NB4 (cell line): ENCODE data around the gene STK39.
A peak's percentile ranks its signal among the peaks of the same experiment; 100 is the strongest.

Source experiments
- DNase-seq: peaks from one replicate; pipeline ENCODE4 v3.0.0; 2010; ENCODE audit warnings: low read depth
- H3K4me3 ChIP-seq: one replicate; pipeline ENCODE4 v1.5.1; 2011; ENCODE audit warnings: mild to moderate bottlenecking, low read depth, low read length, moderate library complexity
- CTCF ChIP-seq: IDR thresholded peaks from one replicate; pipeline ENCODE4 v1.5.1; 2012; ENCODE audit warnings: low read depth, low read length
- MAX ChIP-seq: IDR thresholded peaks from 2 replicates; pipeline ENCODE4 v1.6.1; 2011; ENCODE audit warnings: low read depth, low read length
- MYC ChIP-seq: IDR thresholded peaks from 2 replicates; pipeline ENCODE4 v1.6.1; 2011; ENCODE audit warnings: low read depth, low read length
- POLR2A ChIP-seq: IDR thresholded peaks from 2 replicates; pipeline ENCODE4 v1.6.1; 2011; ENCODE audit warnings: mild to moderate bottlenecking; ENCODE audit not compliant: insufficient read length; ENCODE audit errors: extremely low read depth

Gene STK39

DNA sequence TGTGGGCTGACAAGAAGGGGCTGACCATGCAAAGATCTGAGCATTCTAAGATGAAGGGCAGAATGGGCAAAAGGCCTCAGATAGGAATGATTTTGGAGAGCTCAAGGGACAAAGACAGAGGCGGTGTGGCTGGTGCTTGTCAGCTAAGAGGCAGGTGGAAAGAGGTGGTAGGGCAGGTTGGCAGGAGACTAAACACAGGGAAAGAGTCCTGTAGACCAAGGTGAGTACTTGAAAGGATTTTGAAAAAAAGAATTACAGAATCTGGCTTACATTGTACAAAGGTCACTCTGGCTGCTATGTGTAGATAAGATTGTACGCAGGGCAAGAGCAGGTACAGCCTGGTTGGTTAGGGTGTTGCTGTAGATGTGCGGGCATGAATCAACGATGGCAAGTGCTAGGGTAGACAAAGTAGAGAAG is 50.6 kb downstream of the STK39 start:
- TF ChIP-seq MAX, result no peak
- DNase-seq, result no peak
- H3K4me3 ChIP-seq, result no peak overlapping the region

DNA sequence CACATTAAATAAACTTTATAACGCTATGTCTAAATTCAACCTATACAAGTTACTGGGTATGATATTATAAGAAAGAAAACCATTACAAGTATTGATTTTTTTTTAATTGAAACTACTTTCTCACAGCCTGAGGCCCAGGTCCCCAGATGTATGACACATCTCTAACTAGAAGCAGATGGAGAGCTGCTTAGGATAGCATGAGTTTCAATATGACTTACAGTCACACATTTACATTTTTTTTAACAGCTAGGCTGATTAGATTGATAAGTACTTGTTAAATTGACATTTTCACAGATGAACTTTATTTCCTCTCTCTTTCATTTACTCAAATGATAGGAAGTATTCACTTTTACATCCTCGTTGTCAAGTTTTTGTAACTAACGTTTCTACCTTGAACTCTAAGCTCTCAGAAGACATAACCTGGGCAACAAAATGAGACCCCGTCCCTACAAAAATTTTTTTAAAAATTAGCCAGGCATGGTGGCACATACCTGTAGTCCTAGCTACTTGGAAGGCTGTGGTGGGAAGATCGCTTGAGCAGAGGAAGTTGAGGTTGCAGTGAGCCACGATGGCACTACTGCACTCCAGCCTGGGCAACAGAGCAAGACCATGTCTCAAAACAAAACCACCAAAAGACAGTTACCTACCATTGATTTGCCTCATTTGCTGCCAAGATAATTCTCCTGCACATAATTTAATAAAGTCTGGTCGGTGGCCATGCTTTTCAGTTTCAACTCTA is 52.4 kb downstream of the STK39 start:
- DNase-seq, result no peak
- TF ChIP-seq MAX (no peak), CTCF (no peak), POLR2A (no peak), MYC (no peak)
- no peak overlapping the region for H3K4me3 ChIP-seq

- H3K4me3 ChIP-seq, result no peak overlapping the region
- peak; percentile 67 for DNase-seq
These were observed 54.4 kb downstream of the STK39 start for GRCh38 chr2:168192839-168193616.

GRCh38 chr2:168191955-168192785 is 55.2 kb downstream of the STK39 start:
- TF ChIP-seq POLR2A (no peak), MYC (no peak), CTCF (no peak), MAX (no peak)
- H3K4me3 ChIP-seq, result no peak overlapping the region
- DNase-seq, result no peak

More at GRCh38 chr2:168192839-168193616, 54.4 kb downstream of the STK39 start:
- TF ChIP-seq POLR2A, result no peak

DNA sequence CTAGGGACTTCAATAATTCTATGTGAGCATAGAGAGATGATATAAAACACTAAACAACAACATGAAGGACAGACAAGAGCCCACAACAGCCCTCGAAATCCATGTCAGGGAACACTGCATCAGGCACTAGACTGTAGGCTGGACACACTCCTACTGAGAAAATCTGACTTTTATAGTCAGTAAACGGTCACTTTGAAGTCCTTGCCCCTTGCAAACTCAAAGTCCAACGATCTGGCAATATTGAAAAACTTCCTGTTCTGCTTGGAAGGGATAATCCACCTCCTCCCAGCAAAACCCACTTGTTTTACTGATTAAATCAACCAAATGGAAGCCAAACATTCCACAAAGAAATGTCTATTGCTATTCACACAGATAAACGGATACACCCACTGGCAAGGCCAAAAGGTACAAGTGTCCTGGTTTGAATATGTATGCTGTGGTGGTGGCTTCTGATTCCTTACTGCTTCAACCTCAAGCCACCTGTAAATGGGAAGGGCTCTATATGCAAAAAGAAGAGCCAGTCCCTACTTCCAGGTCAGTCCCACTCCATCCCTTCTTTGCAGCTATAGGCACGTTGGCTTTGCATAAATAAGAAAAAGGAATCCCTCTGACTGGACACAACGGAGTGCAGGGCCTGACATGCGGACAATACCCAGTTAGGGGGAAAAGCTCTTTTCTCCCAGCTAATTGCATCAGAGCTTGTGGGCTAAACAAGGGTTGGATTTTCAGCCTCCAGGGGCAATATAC is 56.6 kb downstream of the STK39 start:
- DNase-seq, result no peak
- H3K4me3 ChIP-seq, result no peak overlapping the region
- TF ChIP-seq MAX (no peak), CTCF (no peak), POLR2A (no peak), MYC (no peak)

- no peak overlapping the region for H3K4me3 ChIP-seq
- TF ChIP-seq MYC (no peak), POLR2A (no peak), CTCF (no peak), MAX (no peak)
- no peak for DNase-seq
These were observed 57.4 kb downstream of the STK39 start for GRCh38 chr2:168189835-168190569.
